GM10266 (cell line): Measurements from ENCODE around the gene SCYL1.
A peak's percentile ranks its signal among the peaks of the same experiment; 100 is the strongest.

Source experiments
- DNase-seq: peaks from one replicate; pipeline ENCODE4 v3.0.0; 2012; ENCODE audit errors: extremely low spot score
- TF ChIP-seq, protein P1 (sequence below): IDR thresholded peaks from 2 replicates; pipeline ENCODE4 v1.5.1; 2012; ENCODE audit warnings: mild to moderate bottlenecking, low read depth; ENCODE audit not compliant: control insufficient read depth, insufficient read depth; ENCODE audit errors: missing control alignments

SCYL1 gene

DNA sequence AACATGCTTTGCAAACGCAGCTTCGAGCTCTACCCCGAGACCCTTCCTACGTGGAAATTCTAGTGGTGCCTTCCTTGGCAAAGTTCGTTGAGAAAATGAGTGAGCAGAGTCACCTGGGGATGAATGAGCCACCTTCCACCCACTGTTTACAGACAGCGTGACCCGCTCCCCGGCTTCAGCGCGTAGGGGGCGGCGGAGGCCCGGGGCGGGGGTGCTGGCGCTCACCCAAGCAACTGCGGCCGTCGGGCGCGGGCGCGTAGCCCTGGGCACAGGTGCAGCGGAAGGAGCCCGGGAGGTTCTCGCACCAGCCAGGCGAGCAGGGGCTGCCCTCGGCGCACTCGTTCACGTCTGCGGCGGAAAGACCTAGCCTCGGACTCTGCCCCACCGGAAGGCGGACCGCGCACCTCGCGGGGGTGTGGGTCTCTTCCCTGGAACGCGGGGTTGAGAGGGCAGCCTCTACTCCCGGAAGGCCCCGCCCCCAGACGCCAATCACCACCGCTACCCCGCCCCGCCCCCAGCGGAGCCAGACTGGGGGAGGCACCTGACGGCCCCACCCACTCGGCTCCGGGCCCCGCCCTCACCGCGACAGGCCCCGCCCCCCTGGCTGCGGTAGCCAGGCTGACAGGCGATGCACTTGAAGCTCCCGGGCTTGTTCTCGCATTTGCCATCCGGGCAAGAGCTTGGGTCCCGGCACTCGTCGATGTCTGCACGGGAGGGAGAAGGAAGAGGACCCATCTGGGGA, 21.5 kb downstream of the SCYL1 start:
- TF ChIP-seq, protein P1, sequence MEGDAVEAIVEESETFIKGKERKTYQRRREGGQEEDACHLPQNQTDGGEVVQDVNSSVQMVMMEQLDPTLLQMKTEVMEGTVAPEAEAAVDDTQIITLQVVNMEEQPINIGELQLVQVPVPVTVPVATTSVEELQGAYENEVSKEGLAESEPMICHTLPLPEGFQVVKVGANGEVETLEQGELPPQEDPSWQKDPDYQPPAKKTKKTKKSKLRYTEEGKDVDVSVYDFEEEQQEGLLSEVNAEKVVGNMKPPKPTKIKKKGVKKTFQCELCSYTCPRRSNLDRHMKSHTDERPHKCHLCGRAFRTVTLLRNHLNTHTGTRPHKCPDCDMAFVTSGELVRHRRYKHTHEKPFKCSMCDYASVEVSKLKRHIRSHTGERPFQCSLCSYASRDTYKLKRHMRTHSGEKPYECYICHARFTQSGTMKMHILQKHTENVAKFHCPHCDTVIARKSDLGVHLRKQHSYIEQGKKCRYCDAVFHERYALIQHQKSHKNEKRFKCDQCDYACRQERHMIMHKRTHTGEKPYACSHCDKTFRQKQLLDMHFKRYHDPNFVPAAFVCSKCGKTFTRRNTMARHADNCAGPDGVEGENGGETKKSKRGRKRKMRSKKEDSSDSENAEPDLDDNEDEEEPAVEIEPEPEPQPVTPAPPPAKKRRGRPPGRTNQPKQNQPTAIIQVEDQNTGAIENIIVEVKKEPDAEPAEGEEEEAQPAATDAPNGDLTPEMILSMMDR: no peak
- DNase-seq: peak; percentile 100

DNA sequence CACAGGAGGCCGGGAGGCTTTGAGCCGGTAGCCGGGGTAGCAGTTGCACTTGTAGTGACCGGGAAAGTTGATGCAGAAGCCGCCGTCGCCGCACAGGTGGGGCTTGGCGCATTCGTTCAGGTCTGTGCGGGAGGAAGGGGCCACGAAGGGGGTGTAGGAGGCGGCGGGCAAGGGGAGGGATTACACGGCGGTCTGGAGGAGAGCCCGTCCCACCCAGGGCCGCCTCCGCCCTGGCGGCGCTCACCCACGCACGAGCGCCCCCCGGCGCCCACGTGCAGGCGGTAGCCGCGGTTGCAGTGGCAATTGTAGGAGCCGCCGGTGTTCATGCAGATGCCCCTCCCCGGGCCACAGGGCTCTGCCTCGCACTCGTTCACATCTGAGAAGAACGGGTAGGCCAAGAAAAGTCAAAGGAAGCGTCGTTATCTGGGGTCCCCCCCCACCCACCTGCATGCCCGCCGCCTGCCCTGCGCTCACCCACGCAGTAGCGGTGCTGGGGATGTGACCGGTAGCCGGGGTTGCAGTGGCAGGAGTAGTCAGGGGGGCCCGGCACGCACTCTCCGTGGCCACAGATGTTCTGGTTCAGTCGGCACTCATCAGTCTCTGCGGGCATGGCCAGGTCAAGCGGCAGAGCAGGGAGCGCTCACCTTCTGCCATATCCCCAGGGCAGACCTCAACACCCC, 22.7 kb downstream of the SCYL1 start:
- TF ChIP-seq, protein P1: no peak
- DNase-seq: no peak

DNA sequence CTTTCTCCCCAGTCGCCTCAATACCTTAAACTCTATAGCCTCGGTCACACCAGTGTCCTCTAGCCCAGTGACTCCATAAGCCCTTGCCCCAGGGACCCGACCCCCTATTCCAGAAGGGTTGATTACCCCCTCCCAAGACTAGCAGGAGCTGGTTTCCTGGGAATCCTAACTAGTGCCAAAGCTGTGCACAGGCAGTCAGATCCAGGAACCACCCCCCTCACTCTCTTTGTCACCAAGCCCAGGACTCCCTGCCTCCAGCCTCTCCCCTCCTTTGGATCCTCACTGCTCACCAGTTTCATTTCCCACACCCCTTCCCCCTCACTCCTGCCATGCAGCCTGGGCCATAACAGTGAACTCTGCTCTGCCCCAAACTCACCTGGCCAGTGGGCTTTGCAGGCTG, 23.5 kb downstream of the SCYL1 start:
- TF ChIP-seq, protein P1: no peak
- no peak for DNase-seq

DNA sequence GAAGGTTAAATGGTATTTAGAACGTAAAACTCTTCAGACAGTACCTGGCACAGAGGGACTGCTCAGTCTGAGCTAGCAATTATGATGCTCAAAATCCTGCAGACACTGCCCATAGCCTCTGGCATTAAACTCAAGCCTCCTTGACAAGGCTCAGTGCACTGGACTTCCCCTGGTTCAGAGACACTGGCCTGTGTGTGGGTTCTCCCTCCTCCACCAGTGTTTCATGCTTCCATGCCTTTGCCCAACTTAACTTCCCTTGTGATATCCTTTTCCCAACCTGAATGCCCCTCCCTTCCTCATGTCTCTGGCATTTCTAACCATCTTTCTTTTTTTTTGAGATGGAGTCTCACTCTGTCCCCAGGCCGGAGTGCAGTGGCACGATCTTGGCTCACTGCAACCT, 24.2 kb downstream of the SCYL1 start:
- TF ChIP-seq, protein P1: no peak

DNA sequence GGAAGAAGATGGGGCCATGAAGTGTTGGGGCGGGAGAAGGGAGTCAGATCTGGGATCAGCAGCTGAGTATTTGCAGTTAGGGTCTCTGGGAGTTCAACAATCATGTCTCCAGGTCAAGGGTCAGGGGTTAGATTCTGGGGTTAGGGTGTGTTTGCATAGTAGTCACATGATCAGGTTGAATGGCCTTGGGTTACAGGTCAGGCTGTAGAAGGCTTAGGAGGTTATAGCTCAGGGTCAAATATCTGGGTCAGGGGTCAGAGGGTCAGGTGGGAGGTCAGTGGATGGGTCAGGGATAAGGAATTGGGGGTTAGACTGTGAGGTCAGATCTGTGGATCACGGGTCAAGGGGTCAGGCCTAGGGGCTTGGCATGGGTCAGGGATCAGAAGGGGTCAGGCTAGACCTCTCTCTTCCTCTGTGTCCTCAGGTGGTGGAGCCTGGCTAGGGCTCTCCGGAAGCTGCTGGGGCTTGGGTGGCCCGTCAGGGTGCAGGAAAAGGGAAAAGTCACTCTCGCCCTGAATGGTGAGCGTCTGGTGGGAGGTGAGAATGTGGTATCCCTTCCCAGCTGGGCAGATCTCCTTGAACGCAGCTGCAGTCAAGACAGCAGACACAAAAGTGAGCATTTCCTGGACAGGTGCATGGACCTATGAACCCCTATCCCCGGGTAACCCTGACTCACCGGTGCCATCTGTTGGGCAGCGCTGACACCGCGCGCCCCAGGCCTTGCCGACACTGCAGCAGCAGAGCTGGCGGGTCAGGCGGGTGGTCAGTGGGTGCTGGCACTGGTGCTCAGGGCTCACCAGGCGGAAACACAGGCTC, 26.9 kb downstream of the SCYL1 start:
- DNase-seq: peak; percentile 78
- TF ChIP-seq, protein P1: peak; percentile 81

More for the DNA sequence above, 24.2 kb downstream of the SCYL1 start:
- DNase-seq: no peak

DNA sequence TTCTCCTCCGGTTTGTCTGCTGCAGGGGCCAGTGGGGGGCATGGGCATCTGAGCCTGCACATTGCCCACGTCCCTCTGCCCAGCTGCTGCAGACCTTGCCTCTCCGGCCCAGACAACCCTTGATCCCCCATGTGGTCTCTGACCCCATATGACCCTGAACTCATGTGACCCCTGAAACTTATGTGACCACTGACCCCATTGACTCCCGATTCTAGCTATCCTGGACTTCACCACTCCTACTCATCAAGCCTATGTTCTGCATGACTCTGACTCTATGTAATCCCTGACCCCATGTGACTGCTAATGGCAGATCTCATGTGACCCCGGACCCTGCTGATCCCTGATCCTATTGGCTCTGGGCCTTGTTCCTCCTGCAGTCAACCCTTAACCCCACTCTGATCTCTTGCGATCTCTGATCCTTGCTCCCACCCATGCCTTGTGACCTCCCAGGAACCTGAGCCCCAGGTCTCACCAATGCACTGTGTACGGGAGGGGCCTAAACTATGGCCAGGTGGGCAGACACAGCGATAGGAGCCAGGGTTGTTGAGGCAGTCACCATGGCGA, 27.6 kb downstream of the SCYL1 start:
- no peak for DNase-seq
- TF ChIP-seq, protein P1: no peak
